Measurements from ENCODE around the gene OGFOD2.

The OGFOD2 gene

GRCh38 chr12:122984612-122985337 is 9.7 kb downstream of the OGFOD2 start:
- Histone ChIP-seq H3K27ac (ENCODE audit: low read depth, low read length) (no peak overlapping the region), H2AFZ (ENCODE audit: low read length, unreplicated experiment) (no peak overlapping the region), H3K4me1 (ENCODE audit: control insufficient read depth, insufficient read depth, low read length, unreplicated experiment) (peaks cover 36% of the 10 kb centered on the region), H3K79me2 (ENCODE audit: control insufficient read depth, insufficient read depth, low read length, unreplicated experiment) (peaks cover 36% of the 10 kb centered on the region), H3K36me3 (ENCODE audit: insufficient read depth, low read length) (peaks cover 7% of the 10 kb centered on the region; the same call in 1 of the 2 replicates), H3K27me3 (ENCODE audit: insufficient read depth, low read length) (no peaks in the 10 kb centered on the region), H3K4me3 (ENCODE audit: low read depth, low read length) (no peak overlapping the region)

- H3K79me2 ChIP-seq (ENCODE audit: control insufficient read depth, insufficient read depth, low read length, unreplicated experiment), result peaks cover 29% of the 10 kb centered on the region
- no peaks in the 10 kb centered on the region for H3K27me3 ChIP-seq (ENCODE audit: insufficient read depth, low read length)
- no peak overlapping the region for H3K4me3 ChIP-seq (ENCODE audit: low read depth, low read length)
- no peak overlapping the region for H2AFZ ChIP-seq (ENCODE audit: low read length, unreplicated experiment)
- H3K4me1 ChIP-seq (ENCODE audit: control insufficient read depth, insufficient read depth, low read length, unreplicated experiment), result peaks cover 34% of the 10 kb centered on the region
- no peak overlapping the region for H3K27ac ChIP-seq (ENCODE audit: low read depth, low read length)
- peaks cover 7% of the 10 kb centered on the region; the same call in 1 of the 2 replicates for H3K36me3 ChIP-seq (ENCODE audit: insufficient read depth, low read length)
Measured at GRCh38 chr12:122985338-122986257, 10.6 kb downstream of the OGFOD2 start.

GRCh38 chr12:122986258-122986871 is 11.3 kb downstream of the OGFOD2 start:
- peaks cover 34% of the 10 kb centered on the region for H3K4me1 ChIP-seq (ENCODE audit: control insufficient read depth, insufficient read depth, low read length, unreplicated experiment)
- no peak overlapping the region for H2AFZ ChIP-seq (ENCODE audit: low read length, unreplicated experiment)
- H3K27me3 ChIP-seq (ENCODE audit: insufficient read depth, low read length), result no peaks in the 10 kb centered on the region
- no peak overlapping the region for H3K4me3 ChIP-seq (ENCODE audit: low read depth, low read length)
- no peak overlapping the region for H3K27ac ChIP-seq (ENCODE audit: low read depth, low read length)
- H3K36me3 ChIP-seq (ENCODE audit: insufficient read depth, low read length), result peaks cover 7% of the 10 kb centered on the region; the same call in 1 of the 2 replicates
- peaks cover 22% of the 10 kb centered on the region for H3K79me2 ChIP-seq (ENCODE audit: control insufficient read depth, insufficient read depth, low read length, unreplicated experiment)

GRCh38 chr12:122987086-122987951 is 12.3 kb downstream of the OGFOD2 start:
- Histone ChIP-seq H3K36me3 (ENCODE audit: insufficient read depth, low read length) (peaks cover 7% of the 10 kb centered on the region; the same call in 1 of the 2 replicates), H2AFZ (ENCODE audit: low read length, unreplicated experiment) (no peak overlapping the region)

GRCh38 chr12:122988036-122988435 is 13.0 kb downstream of the OGFOD2 start:
- Histone ChIP-seq H2AFZ (ENCODE audit: low read length, unreplicated experiment) (no peak overlapping the region), H3K79me2 (ENCODE audit: control insufficient read depth, insufficient read depth, low read length, unreplicated experiment) (peaks cover 5% of the 10 kb centered on the region), H3K4me3 (ENCODE audit: low read depth, low read length) (no peak overlapping the region), H3K27me3 (ENCODE audit: insufficient read depth, low read length) (no peaks in the 10 kb centered on the region), H3K4me1 (ENCODE audit: control insufficient read depth, insufficient read depth, low read length, unreplicated experiment) (peaks cover 19% of the 10 kb centered on the region), H3K36me3 (ENCODE audit: insufficient read depth, low read length) (peaks cover 7% of the 10 kb centered on the region; the same call in 1 of the 2 replicates), H3K27ac (ENCODE audit: low read depth, low read length) (no peak overlapping the region)

More at GRCh38 chr12:122987086-122987951, 12.3 kb downstream of the OGFOD2 start:
- Histone ChIP-seq H3K27me3 (ENCODE audit: insufficient read depth, low read length) (no peaks in the 10 kb centered on the region), H3K4me1 (ENCODE audit: control insufficient read depth, insufficient read depth, low read length, unreplicated experiment) (peaks cover 26% of the 10 kb centered on the region), H3K79me2 (ENCODE audit: control insufficient read depth, insufficient read depth, low read length, unreplicated experiment) (peaks cover 12% of the 10 kb centered on the region), H3K4me3 (ENCODE audit: low read depth, low read length) (no peak overlapping the region), H3K27ac (ENCODE audit: low read depth, low read length) (no peak overlapping the region)

- Histone ChIP-seq H3K36me3 (ENCODE audit: insufficient read depth, low read length) (peaks cover 7% of the 10 kb centered on the region; the same call in 1 of the 2 replicates), H3K27ac (ENCODE audit: low read depth, low read length) (no peak overlapping the region), H2AFZ (ENCODE audit: low read length, unreplicated experiment) (no peak overlapping the region), H3K27me3 (ENCODE audit: insufficient read depth, low read length) (no peaks in the 10 kb centered on the region), H3K4me3 (ENCODE audit: low read depth, low read length) (no peak overlapping the region), H3K79me2 (ENCODE audit: control insufficient read depth, insufficient read depth, low read length, unreplicated experiment) (no peaks in the 10 kb centered on the region), H3K4me1 (ENCODE audit: control insufficient read depth, insufficient read depth, low read length, unreplicated experiment) (peaks cover 12% of the 10 kb centered on the region)
Measured at GRCh38 chr12:122988612-122989212, 13.7 kb downstream of the OGFOD2 start.

- no peak overlapping the region for H3K27ac ChIP-seq (ENCODE audit: low read depth, low read length)
- H3K4me3 ChIP-seq (ENCODE audit: low read depth, low read length), result no peak overlapping the region
- peaks cover 7% of the 10 kb centered on the region; the same call in 1 of the 2 replicates for H3K36me3 ChIP-seq (ENCODE audit: insufficient read depth, low read length)
Measured at GRCh38 chr12:122989225-122989839, 14.3 kb downstream of the OGFOD2 start.

DNA sequence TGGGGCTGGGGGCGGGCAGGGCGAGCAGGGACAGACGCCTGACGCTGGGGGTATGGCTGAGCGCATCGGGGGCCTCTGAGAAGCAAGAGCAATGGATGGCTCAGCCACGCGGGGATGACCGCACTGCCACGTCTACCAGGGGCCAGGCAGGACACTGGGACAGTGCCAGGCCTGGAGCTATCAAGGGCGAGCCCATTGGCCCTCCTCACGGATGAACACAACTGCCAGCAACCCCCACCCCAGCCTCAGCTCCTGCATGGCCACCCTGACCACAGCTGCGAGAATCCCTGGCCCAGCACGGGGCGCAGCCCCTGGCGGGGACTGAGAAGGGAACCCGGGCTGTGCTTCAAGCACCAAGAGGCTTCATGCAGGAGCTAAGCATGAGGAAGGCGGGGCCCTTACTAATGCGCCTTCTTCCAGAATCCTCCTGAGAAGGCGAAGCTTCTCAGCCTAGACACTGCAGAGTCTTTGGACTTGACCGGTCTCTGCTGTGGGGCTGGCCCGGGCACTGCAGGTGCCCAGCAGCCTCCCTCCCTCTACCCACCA is 14.9 kb downstream of the OGFOD2 start:
- H2AFZ ChIP-seq (ENCODE audit: low read length, unreplicated experiment), result no peak overlapping the region
- H3K79me2 ChIP-seq (ENCODE audit: control insufficient read depth, insufficient read depth, low read length, unreplicated experiment), result no peaks in the 10 kb centered on the region
- H3K36me3 ChIP-seq (ENCODE audit: insufficient read depth, low read length), result peaks cover 7% of the 10 kb centered on the region; the same call in 1 of the 2 replicates
- no peak overlapping the region for H3K4me3 ChIP-seq (ENCODE audit: low read depth, low read length)
- H3K27ac ChIP-seq (ENCODE audit: low read depth, low read length), result no peak overlapping the region
- no peaks in the 10 kb centered on the region for H3K27me3 ChIP-seq (ENCODE audit: insufficient read depth, low read length)
- no peaks in the 10 kb centered on the region for H3K4me1 ChIP-seq (ENCODE audit: control insufficient read depth, insufficient read depth, low read length, unreplicated experiment)

More at GRCh38 chr12:122989225-122989839, 14.3 kb downstream of the OGFOD2 start:
- Histone ChIP-seq H3K27me3 (ENCODE audit: insufficient read depth, low read length) (no peaks in the 10 kb centered on the region), H3K4me1 (ENCODE audit: control insufficient read depth, insufficient read depth, low read length, unreplicated experiment) (peaks cover 6% of the 10 kb centered on the region), H2AFZ (ENCODE audit: low read length, unreplicated experiment) (no peak overlapping the region), H3K79me2 (ENCODE audit: control insufficient read depth, insufficient read depth, low read length, unreplicated experiment) (no peaks in the 10 kb centered on the region)

DNA sequence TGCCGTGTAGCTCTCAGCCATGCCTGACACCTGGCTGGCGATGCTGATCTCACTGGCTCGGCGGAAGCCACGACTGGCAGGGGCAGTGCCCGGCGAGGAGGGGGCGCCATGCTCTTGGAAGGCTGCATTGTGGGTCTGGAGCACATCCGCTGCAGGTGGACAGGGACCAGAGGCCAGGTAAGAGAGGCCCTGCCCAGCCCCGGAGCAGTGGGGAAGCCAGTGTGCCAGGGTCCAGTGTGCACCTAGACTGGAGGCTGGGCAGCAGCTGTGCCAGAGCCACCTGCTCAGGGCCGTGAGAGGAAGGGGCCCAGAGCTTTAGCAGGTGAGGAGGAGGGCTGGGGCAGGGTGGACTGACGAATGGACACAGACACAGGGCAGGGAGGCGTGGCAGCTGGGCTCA is 15.5 kb downstream of the OGFOD2 start:
- H3K36me3 ChIP-seq (ENCODE audit: insufficient read depth, low read length), result peaks cover 7% of the 10 kb centered on the region; the same call in 1 of the 2 replicates
- H3K4me3 ChIP-seq (ENCODE audit: low read depth, low read length), result no peak overlapping the region
- H3K27me3 ChIP-seq (ENCODE audit: insufficient read depth, low read length), result no peaks in the 10 kb centered on the region
- no peak overlapping the region for H2AFZ ChIP-seq (ENCODE audit: low read length, unreplicated experiment)
- no peak overlapping the region for H3K27ac ChIP-seq (ENCODE audit: low read depth, low read length)
- no peaks in the 10 kb centered on the region for H3K4me1 ChIP-seq (ENCODE audit: control insufficient read depth, insufficient read depth, low read length, unreplicated experiment)
- no peaks in the 10 kb centered on the region for H3K79me2 ChIP-seq (ENCODE audit: control insufficient read depth, insufficient read depth, low read length, unreplicated experiment)

Data from ACC112 (cell line).